ENCODE measurements around the gene FRMD8.

- no peak for TF ChIP-seq EZH2phosphoT487 (IDR thresholded peaks at IDR 0.05; ENCODE audit: borderline replicate concordance, low read length)
- TF ChIP-seq EZH2 (IDR thresholded peaks at IDR 0.05; ENCODE audit: low read length, unreplicated experiment) = no peak
Measured at GRCh38 chr11:65404638-65405339, 18.4 kb downstream of the FRMD8 start.
